ENCODE data around the gene MRPS6.

MRPS6 gene

DNA sequence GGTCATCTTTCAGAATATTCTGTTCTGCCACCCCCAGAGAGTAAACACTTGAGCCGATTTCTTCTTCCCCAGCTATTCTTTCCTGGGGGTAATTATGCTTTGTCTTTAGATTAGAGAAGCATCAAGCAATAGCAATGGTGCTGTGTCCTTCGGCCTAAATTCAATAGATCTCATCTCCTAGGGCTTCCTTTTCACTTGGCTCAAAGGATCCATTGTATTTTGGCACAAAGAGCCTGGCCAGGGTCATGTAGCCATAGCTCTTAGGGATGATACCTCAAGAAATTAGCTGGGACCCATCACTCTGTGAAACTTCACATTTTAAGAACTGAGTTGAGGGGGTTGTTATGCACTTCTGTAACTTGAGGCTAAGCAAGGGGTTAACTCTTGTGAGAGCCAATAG, 27.0 kb downstream of the MRPS6 start:
- no peak for DNase-seq (ENCODE audit: low spot score)

DNA sequence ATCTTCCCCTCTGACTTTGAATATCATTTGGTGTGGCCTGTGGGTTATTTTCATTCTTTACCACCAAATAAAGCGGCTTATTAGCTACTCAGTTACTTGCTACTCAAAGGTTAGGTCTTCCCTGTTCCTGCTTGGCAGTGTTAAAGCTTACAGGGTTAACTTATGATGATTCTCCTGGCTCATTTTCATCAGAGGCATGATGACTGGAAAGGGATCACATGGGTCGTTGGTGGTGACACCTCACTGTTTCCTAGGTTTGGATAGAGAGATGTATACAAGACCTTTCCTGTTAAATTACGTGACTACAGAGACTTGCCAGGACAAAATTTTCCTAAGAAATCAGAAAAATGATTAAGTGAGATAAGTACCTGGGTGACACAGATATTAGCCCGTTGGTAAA, 27.4 kb downstream of the MRPS6 start:
- DNase-seq (ENCODE audit: low spot score) = no peak

DNA sequence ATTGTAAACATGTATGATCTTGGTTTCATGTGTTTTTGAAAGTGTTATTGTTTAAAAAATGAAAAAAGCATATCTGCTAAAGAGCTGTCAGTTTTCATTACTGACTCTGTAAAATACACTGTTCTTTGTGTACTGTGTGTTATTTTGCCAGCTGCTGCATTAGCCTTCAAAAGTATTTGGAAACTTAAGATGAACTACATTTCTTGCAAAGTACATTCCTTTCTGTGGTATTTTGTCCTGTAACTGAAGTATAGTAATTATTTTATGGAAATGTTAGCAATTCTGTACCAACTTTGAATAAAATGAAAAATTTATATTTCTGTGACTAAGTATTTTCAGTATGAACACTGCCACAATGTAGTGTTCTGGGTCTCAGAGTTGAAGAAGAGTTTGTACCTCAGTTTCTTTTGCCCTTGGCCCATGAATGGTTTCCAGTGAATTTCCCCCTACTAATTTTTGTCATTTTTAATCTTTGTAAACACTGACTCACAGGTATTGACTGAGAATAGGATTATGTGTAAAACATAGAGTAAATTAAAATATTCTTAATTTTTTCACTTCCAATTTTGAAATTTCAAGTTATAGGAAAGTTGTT, 32.7 kb downstream of the MRPS6 start:
- no peak for DNase-seq (ENCODE audit: low spot score)

DNA sequence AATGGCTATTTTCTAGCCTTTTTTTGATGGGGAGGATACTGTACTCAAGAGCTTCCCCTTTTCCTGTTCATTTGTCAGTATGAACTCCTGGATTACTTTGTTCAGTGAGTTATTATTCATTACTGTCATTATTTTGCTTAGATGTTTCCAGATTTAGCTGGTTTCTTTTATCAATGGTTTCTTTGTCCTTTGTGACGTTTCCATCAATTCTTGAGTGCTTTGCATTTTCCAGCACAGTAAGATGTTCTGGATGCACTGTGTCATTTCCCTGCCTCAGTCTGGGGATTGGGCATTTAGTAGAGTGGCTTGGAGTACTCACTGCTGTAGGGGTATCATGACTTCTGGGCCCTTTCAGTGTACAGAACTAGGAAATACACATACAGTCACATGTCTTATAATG, 34.2 kb downstream of the MRPS6 start:
- no peak for DNase-seq (ENCODE audit: low spot score)

DNA sequence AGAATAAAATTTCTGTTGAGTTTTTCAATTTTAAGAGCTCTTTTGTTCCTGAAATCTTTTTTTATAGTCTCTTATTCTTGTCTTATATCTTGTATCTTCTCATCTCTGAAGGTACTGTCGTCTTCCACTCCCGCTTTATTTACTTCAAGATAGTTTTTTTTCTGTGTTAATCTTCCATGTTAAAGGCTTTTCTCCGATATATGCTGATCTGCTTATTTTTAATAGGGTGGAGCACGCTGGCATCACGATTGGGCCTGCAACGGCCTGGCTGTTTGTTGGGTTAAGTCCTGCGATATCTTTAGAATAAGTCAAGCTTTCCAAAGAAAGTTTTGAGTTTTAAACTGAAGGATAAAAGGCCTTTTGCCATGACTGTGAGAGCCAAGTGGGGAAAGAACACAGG, 35.7 kb downstream of the MRPS6 start:
- no peak for DNase-seq (ENCODE audit: low spot score)

DNA sequence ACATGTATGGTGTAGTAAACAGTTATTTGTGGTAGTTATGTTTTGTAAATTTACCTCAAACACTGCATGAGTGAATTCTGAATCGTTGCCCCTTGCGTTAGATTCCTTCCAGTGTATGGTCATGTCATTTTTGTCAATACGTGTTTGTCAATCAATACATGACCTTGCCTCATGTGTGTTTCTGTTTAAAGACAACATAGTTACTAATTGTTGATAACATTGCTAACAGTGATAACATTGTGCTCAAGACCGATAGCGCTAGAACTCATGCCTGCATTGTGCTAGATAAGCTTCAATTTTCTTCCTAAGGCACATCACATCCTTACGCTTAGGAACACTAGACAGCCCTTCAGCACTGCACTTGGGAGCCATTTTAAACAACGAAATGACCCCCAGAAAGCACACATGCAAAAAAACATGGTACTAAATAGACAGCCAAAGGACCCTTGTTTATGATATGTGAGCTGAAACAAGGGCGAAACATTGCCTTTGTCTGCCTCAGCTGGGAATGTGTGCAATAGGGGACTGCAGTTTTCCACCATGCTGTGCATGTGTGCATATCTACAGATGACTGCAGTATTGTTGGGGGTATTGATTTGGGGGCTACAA, 37.3 kb downstream of the MRPS6 start:
- no peak for DNase-seq (ENCODE audit: low spot score)

DNA sequence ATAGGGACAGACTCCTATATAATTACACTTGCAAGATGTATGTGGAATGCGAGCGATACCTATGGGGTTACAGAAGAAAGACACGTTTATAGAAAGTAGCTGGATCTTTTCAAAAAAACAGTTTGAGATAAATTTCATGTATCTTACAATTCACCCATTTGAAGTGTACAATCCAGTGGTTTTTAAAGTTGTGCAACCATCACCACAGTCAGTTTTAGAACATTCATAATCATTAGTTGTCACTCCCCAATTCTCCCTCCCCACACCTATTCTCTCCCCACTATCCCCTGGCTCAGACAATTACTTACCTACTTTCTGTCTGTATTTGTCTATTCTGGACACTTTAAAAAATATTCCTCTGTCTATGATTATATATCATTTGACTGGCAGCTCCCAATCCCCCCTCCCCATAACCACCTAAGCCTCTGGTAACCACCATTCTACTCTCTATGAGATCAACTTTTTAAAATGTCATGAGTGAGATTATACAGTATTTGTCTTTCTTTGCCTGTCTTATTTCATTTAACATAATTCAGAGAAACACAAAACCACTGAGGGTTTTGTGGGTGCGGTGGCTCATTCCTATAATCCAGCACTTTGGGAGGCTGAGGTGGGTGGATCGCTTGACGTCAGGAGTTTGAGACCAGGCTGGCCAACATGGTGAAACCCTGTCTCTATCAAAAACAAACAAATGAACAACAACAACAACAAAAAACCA, 39.1 kb downstream of the MRPS6 start:
- no peak for DNase-seq (ENCODE audit: low spot score)

DNA sequence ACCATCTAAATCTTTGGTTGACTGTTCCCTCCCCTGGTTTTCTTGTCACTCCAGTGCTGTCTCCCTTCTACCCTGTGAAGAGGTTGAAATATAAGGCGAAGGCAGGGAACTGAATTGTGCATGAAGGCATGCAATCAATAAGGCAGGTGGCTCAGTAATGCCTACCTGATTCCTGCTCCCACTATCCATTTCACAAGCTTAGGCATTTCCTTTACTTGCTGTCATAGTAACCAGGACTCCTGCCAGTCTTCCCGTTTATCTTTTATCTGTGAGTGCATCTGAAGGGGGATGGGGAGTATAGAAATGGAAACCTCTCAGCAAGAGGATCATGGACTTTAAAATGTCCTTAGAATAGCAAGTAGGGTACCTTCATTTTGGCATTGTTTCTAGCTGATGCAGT, 40.5 kb downstream of the MRPS6 start:
- DNase-seq (ENCODE audit: low spot score) = no peak

DNA sequence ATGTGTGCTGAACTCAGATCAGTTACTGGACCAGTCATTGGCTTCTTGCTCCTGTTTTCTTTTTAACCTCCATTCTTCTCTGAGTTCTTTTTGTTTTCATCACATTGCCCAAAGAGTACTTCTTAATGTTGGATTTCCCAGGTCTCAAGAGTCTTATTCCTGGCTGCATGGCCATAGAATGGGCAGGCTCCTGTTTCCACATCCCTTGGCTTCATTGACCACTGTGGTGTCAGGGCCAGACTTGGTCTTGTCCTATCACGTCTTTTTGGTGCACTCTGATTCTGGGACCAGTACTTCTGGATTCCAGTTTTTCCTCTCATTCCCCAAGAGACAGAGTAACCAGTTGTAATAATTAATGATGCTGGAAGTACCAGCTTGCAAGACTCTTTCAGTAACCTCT, 41.8 kb downstream of the MRPS6 start:
- DNase-seq (ENCODE audit: low spot score) = no peak

DNA sequence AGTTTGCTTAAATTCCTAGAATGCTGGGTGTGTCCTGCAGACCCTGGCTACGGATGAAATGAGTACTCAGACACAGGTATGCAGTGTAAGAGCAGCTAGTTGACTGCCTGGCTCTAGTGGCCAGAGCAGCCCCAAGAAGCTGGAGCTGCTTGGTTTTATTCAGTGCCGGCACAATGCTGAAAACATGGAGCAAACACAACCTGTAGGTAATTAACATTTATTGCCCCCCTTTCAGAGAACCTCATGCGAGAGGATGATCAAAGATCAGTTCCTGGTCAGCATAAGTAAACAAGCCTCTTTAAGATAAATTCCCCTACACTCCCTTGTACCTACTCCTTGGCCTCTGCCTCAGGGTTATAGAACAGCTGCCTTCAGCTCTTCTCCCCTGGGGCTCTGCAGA, 43.2 kb downstream of the MRPS6 start:
- no peak for DNase-seq (ENCODE audit: low spot score)

DNA sequence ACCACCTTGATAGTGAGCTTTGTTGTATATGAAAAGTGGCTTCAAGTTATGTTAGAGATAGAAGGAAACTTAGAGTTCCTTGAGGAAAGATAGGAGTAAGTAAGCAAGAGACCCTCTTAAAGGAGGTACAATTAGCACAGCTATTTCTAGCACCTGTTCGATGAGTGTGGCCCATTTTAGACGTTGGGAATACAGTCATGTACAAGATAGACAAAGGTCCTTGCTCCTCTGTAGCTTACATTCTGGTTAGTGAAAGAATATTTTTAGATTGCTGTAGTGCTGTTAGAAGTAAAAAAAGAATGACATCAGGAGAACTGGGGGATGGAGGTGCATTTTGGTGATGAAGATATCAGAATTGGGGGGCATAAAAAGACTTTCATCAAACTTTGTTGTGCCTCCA, 47.5 kb downstream of the MRPS6 start:
- no peak for DNase-seq (ENCODE audit: low spot score)

DNA sequence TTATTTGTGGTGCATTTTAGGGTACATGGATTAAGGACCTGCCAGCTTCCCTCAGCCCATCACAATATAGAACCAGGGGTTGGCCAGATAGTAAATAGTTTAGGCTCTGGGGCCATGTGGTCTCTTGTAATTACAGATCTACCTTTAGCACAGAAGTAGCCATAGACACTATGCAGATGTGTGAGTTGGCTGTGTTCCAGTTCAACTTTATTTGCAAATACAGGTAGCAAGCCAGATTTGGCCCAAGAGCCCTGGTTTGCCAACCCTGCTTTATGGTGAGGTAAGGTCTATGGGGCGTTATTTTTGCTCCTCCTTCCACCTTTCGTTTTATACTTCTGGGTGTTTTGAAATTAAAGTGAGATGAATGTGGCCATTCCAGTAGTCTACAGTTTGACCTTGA, 48.7 kb downstream of the MRPS6 start:
- no peak for DNase-seq (ENCODE audit: low spot score)

DNA sequence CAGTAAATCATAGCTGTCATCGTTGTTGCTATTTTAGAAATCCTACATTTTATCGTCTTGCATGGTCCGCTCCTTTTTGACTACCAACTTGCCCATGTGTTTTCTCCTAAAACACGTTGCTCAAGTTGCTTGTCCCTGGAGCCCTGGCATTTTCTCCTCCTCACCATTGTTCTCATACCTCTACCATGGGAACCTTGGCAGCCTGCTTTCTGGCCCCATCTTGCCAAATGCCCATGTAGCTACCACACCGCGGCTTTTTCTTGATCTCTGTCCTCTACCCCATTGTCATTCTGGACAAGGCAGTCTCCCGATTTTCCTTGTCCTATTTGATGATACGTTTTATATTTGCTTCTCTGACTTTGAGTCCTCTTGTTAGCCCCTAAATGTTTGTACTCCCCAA, 50.2 kb downstream of the MRPS6 start:
- no peak for DNase-seq (ENCODE audit: low spot score)

DNA sequence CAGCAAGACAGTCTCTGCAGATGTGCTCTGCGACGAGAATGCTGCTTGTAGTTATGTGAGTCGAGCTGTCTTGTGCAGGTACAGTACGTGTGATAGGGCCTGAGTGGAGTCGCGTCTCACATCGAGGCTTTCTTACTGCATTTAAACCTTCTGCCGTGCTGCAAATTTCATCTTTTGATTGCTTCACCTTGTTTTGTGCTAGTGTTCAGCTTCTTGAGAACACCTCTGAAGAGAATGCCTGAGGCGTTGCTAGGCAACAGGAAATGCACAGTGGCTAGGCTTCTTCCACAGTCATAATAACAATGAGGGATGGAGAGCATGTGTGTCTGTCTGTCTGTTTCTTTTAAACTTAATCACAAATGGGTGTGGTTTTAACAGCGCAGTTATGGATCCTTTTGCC, 52.9 kb downstream of the MRPS6 start:
- DNase-seq (ENCODE audit: low spot score) = no peak

DNA sequence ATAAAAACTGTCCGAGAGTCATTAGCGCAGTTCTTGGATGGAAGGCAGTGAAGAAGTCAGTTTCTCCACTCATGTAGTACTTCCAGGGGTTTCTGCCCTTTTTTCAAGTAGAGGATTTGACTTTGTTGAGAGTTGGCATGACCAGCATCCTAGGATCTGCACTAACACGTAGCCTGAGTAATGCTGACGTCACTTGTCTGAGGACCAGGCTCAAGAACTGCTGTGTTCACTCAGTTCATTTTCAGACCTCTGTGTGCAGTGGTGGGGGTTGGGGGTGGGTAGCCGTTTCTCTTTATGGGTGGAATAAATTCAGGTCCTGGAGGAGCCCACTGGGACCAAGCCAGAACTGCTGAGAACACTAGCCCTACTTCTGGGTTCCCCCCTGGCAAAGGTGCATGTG, 53.3 kb downstream of the MRPS6 start:
- DNase-seq (ENCODE audit: low spot score) = no peak

DNA sequence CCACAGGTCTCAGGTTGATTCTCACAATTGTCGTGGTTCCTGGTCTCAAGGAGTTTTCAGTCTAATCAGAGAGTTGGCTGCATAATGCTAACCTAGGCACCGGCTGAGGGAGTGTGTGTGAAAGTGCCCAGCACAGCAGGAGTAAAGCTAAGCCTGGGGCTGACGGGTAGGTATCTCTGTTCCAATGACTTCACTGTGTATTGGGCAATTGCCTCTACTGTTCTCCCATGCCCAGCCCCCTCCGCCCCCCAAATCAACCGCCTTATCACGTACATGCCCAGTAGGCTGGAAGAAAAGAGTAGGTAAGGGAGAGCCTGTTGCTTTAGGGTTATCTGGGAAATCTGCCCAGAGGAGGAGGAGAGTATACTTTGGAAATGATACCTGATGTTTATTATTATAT, 54.7 kb downstream of the MRPS6 start:
- no peak for DNase-seq (ENCODE audit: low spot score)

DNA sequence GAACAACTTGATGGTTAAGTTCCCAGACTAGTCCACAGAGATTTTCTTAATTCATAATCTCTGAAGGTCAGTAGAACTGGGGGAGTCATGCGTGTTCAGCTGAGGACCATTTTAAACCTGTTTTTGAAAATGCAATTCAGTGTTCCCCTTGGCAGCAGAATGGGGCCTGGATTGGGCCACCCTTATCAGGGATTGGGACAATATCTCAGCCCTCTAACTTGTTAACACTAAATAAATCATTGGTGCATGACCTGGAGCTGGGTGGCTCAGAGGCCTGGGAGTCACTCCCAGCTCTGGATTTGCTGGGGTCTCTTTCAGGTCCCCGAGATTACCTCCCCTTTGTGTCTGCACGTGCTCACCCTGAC, 55.3 kb downstream of the MRPS6 start:
- no peak for DNase-seq (ENCODE audit: low spot score)

DNA sequence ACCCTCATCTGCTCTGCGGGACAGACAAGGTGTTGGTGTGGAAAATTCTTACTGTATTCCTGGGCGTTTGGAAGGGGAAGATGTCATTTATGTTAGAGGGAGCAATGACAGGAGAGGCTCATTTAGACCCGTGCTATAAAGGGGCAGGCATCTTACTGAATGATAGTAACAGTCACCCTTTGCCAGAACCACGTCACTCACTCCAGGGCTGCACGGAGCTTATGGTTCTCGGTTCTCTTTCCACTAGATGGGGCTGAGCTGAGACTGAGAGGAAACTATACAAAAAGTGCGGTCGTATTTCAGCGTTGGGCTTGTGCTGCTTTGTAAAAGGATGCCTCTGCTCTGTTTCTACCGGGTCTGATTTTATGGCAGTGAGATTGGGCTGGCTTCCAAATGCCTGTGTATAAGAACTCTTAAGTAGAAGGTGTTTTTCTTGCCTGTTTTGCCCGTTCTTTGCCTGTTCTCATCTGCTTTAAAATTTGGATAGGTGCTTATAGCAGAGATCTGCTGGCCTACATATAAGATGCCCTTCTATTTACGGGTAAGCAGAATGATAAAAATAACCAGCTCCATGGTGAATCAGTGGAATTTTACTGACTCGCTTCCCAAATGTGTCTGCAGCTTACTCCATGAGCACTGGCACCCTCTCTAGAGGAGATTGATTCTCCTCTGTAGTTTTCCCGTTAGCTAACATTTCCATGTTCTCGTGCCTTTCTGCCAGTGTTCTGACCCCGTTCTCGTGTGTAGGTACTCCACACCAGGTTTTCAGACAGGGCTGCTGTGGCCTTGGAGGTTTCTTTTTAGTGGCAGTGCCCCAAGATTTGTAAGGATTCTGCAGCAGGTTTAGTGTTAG, 55.9 kb downstream of the MRPS6 start:
- DNase-seq (ENCODE audit: low spot score) = no peak

DNA sequence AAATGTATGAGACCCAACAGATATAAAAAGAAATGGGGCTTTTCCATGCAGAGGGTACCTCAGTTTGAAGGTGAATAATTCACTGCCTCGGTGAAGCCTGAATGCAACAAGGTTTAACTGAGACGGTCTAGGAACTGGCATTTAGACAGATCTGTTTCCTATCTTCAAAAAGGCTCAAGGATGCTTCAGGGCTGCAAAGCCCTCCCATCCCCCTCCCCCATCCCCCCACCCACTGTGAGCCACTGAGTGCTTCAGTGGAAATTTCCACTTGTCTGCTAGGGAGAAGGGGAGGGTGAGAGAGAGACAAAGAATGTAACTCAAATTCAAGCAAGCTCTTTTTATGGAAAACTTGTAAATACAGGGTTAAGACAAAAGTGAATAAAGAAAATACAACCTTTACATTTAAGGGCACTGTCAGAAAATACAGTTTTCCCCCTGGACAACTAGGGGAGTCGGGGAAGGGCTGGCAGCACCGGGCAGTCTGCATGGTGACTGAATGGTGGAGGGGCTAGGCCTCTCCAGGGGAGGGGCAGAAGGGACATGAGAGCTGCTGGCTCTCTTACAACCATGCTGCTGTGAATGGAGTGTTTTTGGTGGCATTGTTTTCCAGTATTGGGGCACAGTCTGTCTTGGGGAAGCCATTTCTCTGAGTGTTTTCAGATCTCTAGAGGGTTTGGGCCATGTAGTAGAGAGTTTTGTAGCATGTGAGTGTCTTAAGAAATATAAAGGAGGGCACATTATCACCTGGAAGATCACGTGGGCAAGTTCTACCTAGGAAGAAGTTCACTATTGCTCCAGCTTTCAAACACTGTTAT, 56.7 kb downstream of the MRPS6 start:
- no peak for DNase-seq (ENCODE audit: low spot score)

DNA sequence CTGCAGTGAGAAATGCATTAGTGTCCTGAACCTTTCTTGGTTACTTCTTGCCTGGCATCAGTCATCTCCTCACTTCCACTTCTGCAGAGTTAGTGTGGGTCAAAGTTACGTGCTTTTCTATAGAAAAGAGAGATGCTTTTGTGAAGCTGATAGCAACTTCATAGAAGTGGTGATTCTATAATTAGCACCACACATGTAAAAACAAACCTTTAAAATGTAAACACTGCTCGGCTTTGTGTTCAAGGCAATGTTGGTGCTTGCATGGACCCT, 57.3 kb downstream of the MRPS6 start:
- DNase-seq (ENCODE audit: low spot score) = no peak

DNA sequence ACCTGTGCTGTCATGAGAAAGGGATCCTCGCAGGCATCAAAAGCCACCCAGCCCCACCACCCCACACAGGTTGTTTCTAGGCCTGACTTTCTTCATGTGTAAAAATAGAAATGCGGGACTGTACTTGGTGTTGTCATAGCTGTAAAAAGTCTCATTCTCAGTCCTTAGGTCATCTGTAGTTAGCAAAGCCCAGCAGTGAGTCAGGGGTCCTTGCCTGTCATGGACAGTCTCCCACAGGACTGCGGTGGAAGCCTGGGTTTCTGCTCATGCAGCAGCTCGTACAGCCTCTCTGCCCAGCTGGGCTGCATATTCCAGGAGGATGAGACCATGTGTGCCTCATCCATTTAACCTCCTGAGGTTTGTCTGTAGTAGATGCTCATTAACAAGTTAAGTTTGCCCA, 58.2 kb downstream of the MRPS6 start:
- DNase-seq (ENCODE audit: low spot score) = no peak

DNA sequence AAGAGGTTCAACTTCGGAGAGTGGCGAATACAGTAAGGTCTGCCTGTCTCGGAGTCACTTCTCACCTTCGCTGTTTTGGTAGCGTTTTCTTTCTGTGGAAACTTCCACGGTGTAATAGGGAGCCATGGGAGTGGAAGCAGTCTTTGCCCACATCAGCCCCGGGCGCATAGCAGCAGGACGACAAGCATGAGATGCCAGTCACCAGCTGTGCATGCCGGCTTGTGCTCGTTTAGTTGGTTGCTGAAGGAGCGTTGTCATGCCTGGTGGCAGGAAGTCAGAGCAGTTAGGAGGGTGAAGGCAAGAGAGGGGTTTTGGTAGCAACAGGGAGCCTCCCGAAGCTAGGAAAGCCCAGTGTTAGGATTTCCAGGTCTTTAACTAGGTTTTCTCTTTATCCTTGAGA, 58.8 kb downstream of the MRPS6 start:
- DNase-seq (ENCODE audit: low spot score) = no peak
